Endothelial cell of umbilical vein (primary cell): Measurements from ENCODE around the gene ERVW-1.

Experiments used
- EZH2 ChIP-seq: IDR thresholded peaks from 2 replicates; pipeline ENCODE4 v1.6.1; 2012; ENCODE audit warnings: borderline replicate concordance, low read depth, mild to moderate bottlenecking, moderate library complexity, low read length, inconsistent platforms; ENCODE audit not compliant: severe bottlenecking
- FOS ChIP-seq: IDR thresholded peaks from 2 replicates; pipeline ENCODE4 v1.6.1; 2011; ENCODE audit warnings: mild to moderate bottlenecking, low read length, moderate library complexity, borderline replicate concordance; ENCODE audit not compliant: insufficient read depth
- JUN ChIP-seq: IDR thresholded peaks from 2 replicates; pipeline ENCODE4 v1.6.1; 2011; ENCODE audit warnings: borderline replicate concordance, low read depth; ENCODE audit not compliant: insufficient read length, insufficient read depth
- POLR2A ChIP-seq: IDR thresholded peaks from 2 replicates; pipeline ENCODE4 v1.6.1; 2012; ENCODE audit warnings: low read depth, mild to moderate bottlenecking, control low read depth, low read length
- POLR2AphosphoS5 ChIP-seq: IDR thresholded peaks from 2 replicates; pipeline ENCODE4 v1.6.1; 2012; ENCODE audit warnings: low read depth, mild to moderate bottlenecking, control low read depth, low read length, moderate library complexity; ENCODE audit not compliant: insufficient read depth
- TF ChIP-seq, protein P1 (sequence below), 2 donors: IDR thresholded peaks; 1 replicate in 1 of 2; 2 replicates in 1 of 2; pipeline ENCODE4 v1.5.1; 2011; ENCODE audit warnings: low read length in 2 of 2, mild to moderate bottlenecking in 2 of 2, moderate library complexity in 2 of 2, control low read depth in 1 of 2, inconsistent platforms in 1 of 2, low read depth in 1 of 2; ENCODE audit not compliant: insufficient read depth in 1 of 2; ENCODE audit errors: extremely low read depth in 1 of 2
- TF ChIP-seq, protein P2 (sequence below): IDR thresholded peaks from 2 replicates; pipeline ENCODE4 v1.6.1; 2011; ENCODE audit not compliant: insufficient read depth, insufficient read length

DNA sequence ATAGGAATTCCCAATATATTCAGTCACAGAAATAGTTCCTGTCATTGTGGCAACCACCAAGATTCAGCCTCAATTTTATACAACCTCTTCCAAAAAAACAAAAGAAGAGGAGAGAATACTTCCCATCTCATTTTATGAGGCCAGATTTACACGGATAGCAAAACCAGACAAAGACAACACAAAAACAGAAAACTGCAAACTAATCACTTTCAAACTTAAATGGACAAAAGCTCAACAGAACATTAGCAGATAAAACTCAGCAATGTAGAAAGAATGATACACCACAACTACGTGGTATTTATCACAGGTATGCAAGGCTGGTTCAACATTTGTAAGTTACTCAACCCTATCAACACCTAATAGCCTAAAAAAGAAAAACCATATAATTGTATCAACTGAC, 28.6 kb upstream of the ERVW-1 start:
- TF ChIP-seq POLR2AphosphoS5 (no peak), JUN (no peak), POLR2A (no peak), EZH2 (no peak), FOS (no peak)
- TF ChIP-seq, protein P1, sequence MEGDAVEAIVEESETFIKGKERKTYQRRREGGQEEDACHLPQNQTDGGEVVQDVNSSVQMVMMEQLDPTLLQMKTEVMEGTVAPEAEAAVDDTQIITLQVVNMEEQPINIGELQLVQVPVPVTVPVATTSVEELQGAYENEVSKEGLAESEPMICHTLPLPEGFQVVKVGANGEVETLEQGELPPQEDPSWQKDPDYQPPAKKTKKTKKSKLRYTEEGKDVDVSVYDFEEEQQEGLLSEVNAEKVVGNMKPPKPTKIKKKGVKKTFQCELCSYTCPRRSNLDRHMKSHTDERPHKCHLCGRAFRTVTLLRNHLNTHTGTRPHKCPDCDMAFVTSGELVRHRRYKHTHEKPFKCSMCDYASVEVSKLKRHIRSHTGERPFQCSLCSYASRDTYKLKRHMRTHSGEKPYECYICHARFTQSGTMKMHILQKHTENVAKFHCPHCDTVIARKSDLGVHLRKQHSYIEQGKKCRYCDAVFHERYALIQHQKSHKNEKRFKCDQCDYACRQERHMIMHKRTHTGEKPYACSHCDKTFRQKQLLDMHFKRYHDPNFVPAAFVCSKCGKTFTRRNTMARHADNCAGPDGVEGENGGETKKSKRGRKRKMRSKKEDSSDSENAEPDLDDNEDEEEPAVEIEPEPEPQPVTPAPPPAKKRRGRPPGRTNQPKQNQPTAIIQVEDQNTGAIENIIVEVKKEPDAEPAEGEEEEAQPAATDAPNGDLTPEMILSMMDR (IDR thresholded peaks at IDR 0.05; ENCODE audit: extremely low read depth in 1 of 2, insufficient read depth in 1 of 2, low read depth in 1 of 2, low read length in 2 of 2), result no peak
- TF ChIP-seq, protein P2, sequence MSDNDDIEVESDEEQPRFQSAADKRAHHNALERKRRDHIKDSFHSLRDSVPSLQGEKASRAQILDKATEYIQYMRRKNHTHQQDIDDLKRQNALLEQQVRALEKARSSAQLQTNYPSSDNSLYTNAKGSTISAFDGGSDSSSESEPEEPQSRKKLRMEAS, result no peak
